ENCODE results near the gene SLC39A7.

DNA sequence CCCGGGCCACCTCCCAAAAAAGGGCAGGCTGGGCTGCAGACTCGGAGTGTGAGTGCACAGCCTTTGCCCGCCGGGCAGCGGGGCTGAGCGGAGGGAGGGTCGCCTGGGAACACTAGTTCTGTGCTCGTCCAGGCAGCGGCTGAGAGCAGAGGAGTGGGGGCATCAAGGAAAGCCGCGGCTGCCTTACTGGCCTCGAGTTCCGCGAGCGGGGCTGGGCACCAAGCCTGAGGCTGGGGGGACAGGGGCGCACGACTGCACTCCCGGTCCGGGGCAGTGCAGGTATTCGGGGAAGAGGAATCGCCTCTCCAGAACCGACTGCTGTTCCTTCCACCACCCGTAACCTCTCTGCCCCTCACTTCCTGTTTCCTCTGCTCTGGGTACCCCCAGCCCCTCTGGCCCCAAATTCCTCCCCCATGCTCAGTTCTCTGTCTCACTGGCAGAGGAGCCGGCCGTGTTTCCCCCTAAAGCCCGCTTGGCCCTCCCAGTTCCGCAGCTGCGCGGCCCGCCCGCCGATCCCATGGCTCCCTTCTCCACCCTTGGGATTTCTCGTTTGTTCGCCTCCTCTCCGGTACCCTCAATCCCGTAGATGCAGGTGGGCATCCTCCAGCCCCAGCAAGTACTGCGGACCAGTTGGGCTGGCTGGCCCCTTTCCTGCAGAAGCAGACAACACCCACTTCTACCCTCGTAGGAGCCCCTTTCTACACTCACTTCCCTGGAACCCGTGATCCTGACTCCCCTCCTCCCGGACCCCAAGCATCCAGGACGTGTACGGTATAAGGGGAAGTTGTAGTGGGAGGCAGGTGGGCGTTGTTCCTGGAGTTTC, 12.7 kb downstream of the SLC39A7 start:
- TF ChIP-seq, protein P1, sequence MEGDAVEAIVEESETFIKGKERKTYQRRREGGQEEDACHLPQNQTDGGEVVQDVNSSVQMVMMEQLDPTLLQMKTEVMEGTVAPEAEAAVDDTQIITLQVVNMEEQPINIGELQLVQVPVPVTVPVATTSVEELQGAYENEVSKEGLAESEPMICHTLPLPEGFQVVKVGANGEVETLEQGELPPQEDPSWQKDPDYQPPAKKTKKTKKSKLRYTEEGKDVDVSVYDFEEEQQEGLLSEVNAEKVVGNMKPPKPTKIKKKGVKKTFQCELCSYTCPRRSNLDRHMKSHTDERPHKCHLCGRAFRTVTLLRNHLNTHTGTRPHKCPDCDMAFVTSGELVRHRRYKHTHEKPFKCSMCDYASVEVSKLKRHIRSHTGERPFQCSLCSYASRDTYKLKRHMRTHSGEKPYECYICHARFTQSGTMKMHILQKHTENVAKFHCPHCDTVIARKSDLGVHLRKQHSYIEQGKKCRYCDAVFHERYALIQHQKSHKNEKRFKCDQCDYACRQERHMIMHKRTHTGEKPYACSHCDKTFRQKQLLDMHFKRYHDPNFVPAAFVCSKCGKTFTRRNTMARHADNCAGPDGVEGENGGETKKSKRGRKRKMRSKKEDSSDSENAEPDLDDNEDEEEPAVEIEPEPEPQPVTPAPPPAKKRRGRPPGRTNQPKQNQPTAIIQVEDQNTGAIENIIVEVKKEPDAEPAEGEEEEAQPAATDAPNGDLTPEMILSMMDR (IDR thresholded peaks at IDR 0.05; ENCODE audit: extremely low read depth in 1 of 2, insufficient read depth in 1 of 2, low read depth in 1 of 2, low read length in 2 of 2) = no peak
- TF ChIP-seq POLR2A (IDR thresholded peaks at IDR 0.05; ENCODE audit: low read depth, low read length) (peak; percentile 66), EZH2 (IDR thresholded peaks at IDR 0.05; ENCODE audit: borderline replicate concordance, low read depth, low read length, severe bottlenecking) (no peak), GATA2 (IDR thresholded peaks at IDR 0.05; ENCODE audit: insufficient read depth, insufficient read length, low read depth, low read length) (no peak)

Data from endothelial cell of umbilical vein (primary cell).